ENCODE data around the gene PTPN6. TPM values are rescaled to one million over a fixed set of nuclear protein-coding genes. Genes with fewer than 3 reads are reported as not detected.

PTPN6 gene
- total and polyA plus RNA-seq, 9 of the 15 experiments (the other 6 are each of a cell fraction or from before 2014, with no cell fraction given), result 1.5 to 5.1 (median 3.9) TPM

GRCh38 chr12:6937481-6938352 lies 13.4 kb upstream of the PTPN6 start (continued):
- TF ChIP-seq CHCHD3 (CRISPR knock-in tag; IDR thresholded peaks at IDR 0.05), result no peak
- no peak for TF ChIP-seq EZH2 (IDR thresholded peaks at IDR 0.05; ENCODE audit: borderline replicate concordance, low read depth, low read length)
- no peak for TF ChIP-seq ADNP (tag; IDR thresholded peaks at IDR 0.05)
- peak; percentile 65 for TF ChIP-seq MYNN (IDR thresholded peaks at IDR 0.05)
- TF ChIP-seq MYNN (CRISPR knock-in tag; IDR thresholded peaks at IDR 0.05), result no peak
- no peak for TF ChIP-seq LEF1 (IDR thresholded peaks at IDR 0.05)
- no peak for TF ChIP-seq IRF1 (CRISPR knock-in tag; IDR thresholded peaks at IDR 0.05; ENCODE audit: borderline replicate concordance)
- TF ChIP-seq ETV1 (tag; conservative IDR thresholded peaks at IDR 0.05; ENCODE audit: low read depth), result no peak; the same call in 1 of the 2 replicates
- peak; percentile 76 for TF ChIP-seq ATF7 (IDR thresholded peaks at IDR 0.05)
- no peak for TF ChIP-seq CHD7 (IDR thresholded peaks at IDR 0.05; ENCODE audit: low read depth, low read length)
- TF ChIP-seq E2F5 (CRISPR knock-in tag; IDR thresholded peaks at IDR 0.05), result peak; percentile 68; the same call in 1 of the 2 replicates
- no peak for TF ChIP-seq ZNF311 (CRISPR knock-in tag; IDR thresholded peaks at IDR 0.05)
- TF ChIP-seq ZNF780A (CRISPR knock-in tag; IDR thresholded peaks at IDR 0.05), result peak; percentile 85
- no peak for TF ChIP-seq SRSF9 (IDR thresholded peaks at IDR 0.05; ENCODE audit: borderline replicate concordance, low read depth, low read length)
- TF ChIP-seq FOXP1 (CRISPR knock-in tag; IDR thresholded peaks at IDR 0.05), result peak; percentile 43; the same call in 1 of the 2 replicates
- TF ChIP-seq ELF4 (CRISPR knock-in tag; IDR thresholded peaks at IDR 0.05), result no peak

Measured in K562 (cell line).